Gastrocnemius medialis (tissue), 4 donors: ENCODE measurements around the gene THAP7. TPM values are rescaled to one million over a fixed set of nuclear protein-coding genes. Genes with fewer than 3 reads are reported as not detected.
"Not testable (repeated sequence)": the region's sequence is repeated elsewhere in the genome, so short reads cannot be mapped to it uniquely, and the experiment has no call there.

Experiments used
- ATAC-seq, 2 donors: fragments of 150-250 bp; one replicate each; pipeline ENCODE4 v1.9.1; 2016
- DNase-seq, 2 donors: peaks; one replicate each; pipeline ENCODE4 v3.0.0-alpha.2; 2019
- H3K27ac ChIP-seq, 4 donors: fragments of 200-600 bp; sonication (generic); 1 replicate in 1 of 4; 2 replicates in 3 of 4; pipeline ENCODE4 v1.5.1; 2016 to 2018; ENCODE audit warnings: mild to moderate bottlenecking in 2 of 4, moderate library complexity in 1 of 4
- H3K27me3 ChIP-seq, 3 donors: fragments of 200-600 bp; sonication (generic) in 2 of 3; 1 replicate in 1 of 3; 2 replicates in 2 of 3; pipeline versions ENCODE4 v1.5.1 to v1.6.0; 2016 to 2019; ENCODE audit warnings: mild to moderate bottlenecking in 1 of 3, moderate library complexity in 1 of 3
- H3K36me3 ChIP-seq, 2 donors: fragments of 200-600 bp; sonication (generic) in 1 of 2; one replicate each; pipeline ENCODE4 v1.5.1; 2017 to 2018
- H3K4me1 ChIP-seq, 2 donors: fragments of 200-600 bp; sonication (generic) in 1 of 2; one replicate each; pipeline ENCODE4 v1.5.1; 2016 to 2017; ENCODE audit warnings: mild to moderate bottlenecking in 2 of 2
- H3K4me3 ChIP-seq, 4 donors: fragments of 200-600 bp; sonication (generic) in 3 of 4; 1 replicate in 1 of 4; 2 replicates in 3 of 4; pipeline ENCODE4 v1.5.1; 2016 to 2019; ENCODE audit warnings: mild to moderate bottlenecking in 2 of 4
- H3K9me3 ChIP-seq, 3 donors: fragments of 200-600 bp; sonication (generic) in 2 of 3; 1 replicate in 1 of 3; 2 replicates in 2 of 3; pipeline ENCODE4 v1.5.1; 2016 to 2019
- CTCF ChIP-seq, 5 experiments: fragments of 450-650 bp in 3 of 5; fragments of 200-600 bp in 2 of 5; sonication (generic) in 2 of 5; IDR thresholded peaks in 4 of 5; conservative IDR thresholded peaks in 1 of 5; 1 replicate in 4 of 5; 2 replicates in 1 of 5; pipeline ENCODE4 v1.5.1; 2016 to 2019; ENCODE audit warnings: antibody characterized with exemption in 5 of 5, mild to moderate bottlenecking in 3 of 5, moderate library complexity in 3 of 5
- POLR2A ChIP-seq, 2 donors: fragments of 450-650 bp; IDR thresholded peaks; one replicate each; pipeline ENCODE4 v1.6.1; 2017; ENCODE audit warnings: antibody characterized with exemption in 2 of 2, mild to moderate bottlenecking in 2 of 2, moderate library complexity in 2 of 2
- in situ Hi-C, 4 donors: fragments of 200-750 bp; cut with MboI; loops; one replicate each; pipeline versions ENCODE4 v1.15.0 to v1.8.0; 2017; ENCODE audit warnings: low sequenced_read_pairs in 4 of 4
- intact Hi-C: fragments of 100-400 bp; cut with DNase I; formaldehyde crosslinking; loops from one replicate; pipeline ENCODE4 v1.15.1; 2023; ENCODE audit warnings: low total_unique reads
- total RNA-seq, 4 donors: library from RNA; depleted of rRNA; stranded (reverse); fragments of >200 nt; gene quantifications; one replicate each; pipeline versions ENCODE4 v1.1.0 to v1.2.3, GENCODE V29; 2016

Gene THAP7
- total RNA-seq, 4 donors from 2014 or later: 44.8 to 76.2 (median 61.7) TPM

DNA sequence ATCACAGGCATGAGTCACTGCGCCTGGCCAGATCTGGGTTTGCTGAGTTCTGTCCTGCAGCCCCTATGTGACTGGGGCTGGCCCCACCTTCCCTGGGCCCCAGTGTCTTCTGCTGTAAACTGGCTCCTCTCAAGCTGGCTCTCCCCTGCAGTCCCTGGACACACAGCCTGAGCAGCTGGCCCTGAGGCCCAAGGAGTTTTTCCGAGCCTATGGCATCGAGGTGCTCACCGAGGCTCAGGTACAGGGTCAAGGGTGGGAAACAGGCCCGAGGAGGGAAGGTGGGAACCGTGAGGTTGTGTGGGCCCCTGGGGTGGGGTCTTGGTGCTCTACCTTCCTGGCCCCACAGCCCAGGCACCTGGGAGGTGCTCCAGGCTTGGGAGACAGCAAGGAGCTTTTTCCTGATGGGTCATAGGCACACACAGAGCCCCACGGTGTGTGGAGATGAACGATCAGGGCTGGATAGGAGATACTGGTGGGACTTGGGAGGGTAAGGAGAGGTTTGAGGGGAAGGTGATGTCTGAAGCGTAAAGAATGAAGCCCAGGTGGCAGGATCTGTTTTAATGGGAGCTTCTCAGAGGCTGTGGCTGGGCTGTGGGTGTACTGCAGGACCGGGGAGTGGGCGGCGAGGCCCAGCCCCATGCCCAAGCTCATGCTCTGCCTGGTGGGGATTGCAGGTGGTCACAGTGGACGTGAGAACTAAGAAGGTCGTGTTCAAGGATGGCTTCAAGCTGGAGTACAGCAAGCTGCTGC, 26.2 kb downstream of the THAP7 start:
- in situ Hi-C loops (no loop called here), intact Hi-C loops (no loop called here)
- Histone ChIP-seq H3K27ac (no peak overlapping the region), H3K4me3 (no peak overlapping the region), H3K36me3 (no peaks in the 10 kb centered on the region), H3K9me3 (no peaks in the 10 kb centered on the region), H3K27me3 (no peaks in the 10 kb centered on the region), H3K4me1 (peaks cover 9 to 13% of the 10 kb centered on the region in 2 donors)
- no peak for DNase-seq
- no peak for ATAC-seq
- no peak for TF ChIP-seq CTCF (IDR thresholded peaks at IDR 0.05 in 4 of 5, conservative IDR thresholded peaks at IDR 0.05 in 1 of 5)
- no peak for TF ChIP-seq POLR2A (IDR thresholded peaks at IDR 0.05)

DNA sequence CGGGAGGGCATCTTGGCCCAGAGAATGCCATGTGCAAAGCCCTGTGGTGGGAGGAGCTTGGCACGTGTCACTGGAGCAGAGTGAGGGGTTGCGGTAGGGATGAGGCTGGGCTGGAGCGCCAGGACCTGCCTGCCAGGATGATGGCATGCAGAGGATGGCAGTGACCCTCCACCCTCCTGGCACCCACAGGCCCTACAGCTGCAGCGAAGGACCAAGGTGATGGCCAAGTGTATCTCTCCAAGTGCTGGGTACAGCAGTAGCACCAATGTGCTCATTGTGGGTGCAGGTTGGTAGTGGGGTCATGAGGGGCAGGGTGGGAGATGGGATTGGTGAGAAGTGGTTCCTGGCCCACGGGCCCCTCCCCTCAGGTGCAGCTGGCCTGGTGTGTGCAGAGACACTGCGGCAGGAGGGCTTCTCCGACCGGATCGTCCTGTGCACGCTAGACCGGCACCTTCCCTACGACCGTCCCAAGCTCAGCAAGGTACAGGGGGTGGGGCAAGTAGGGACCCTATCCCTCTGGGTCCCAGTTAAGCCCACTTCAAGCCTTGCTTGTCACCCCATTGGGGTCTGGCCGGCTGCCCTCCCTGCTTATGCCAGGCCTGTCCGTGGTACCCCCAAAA, 27.5 kb downstream of the THAP7 start:
- ATAC-seq: no peak
- no peak overlapping the region for H3K27ac ChIP-seq
- no peaks in the 10 kb centered on the region for H3K36me3 ChIP-seq
- H3K27me3 ChIP-seq: no peaks in the 10 kb centered on the region
- TF ChIP-seq CTCF (IDR thresholded peaks at IDR 0.05 in 4 of 5, conservative IDR thresholded peaks at IDR 0.05 in 1 of 5) (no peak), POLR2A (IDR thresholded peaks at IDR 0.05) (no peak)
- intact Hi-C loops (no loop called here), in situ Hi-C loops (no loop called here)
- no peaks in the 10 kb centered on the region for H3K9me3 ChIP-seq
- no peak for DNase-seq
- no peak overlapping the region for H3K4me3 ChIP-seq
- peaks cover under 1 to 1% of the 10 kb centered on the region in 2 donors for H3K4me1 ChIP-seq

- Histone ChIP-seq H3K9me3 (no peaks in the 10 kb centered on the region), H3K4me3 (no peak overlapping the region), H3K27ac (no peak overlapping the region), H3K4me1 (no peaks in the 10 kb centered on the region), H3K27me3 (no peaks in the 10 kb centered on the region), H3K36me3 (no peaks in the 10 kb centered on the region)
- intact Hi-C loops (no loop called here), in situ Hi-C loops (no loop called here)
- no peak for ATAC-seq
- DNase-seq: no peak
- TF ChIP-seq CTCF (IDR thresholded peaks at IDR 0.05 in 4 of 5, conservative IDR thresholded peaks at IDR 0.05 in 1 of 5) (no peak), POLR2A (IDR thresholded peaks at IDR 0.05) (no peak)
Measured at GRCh38 chr22:20973634-20974286, 28.2 kb downstream of the THAP7 start.

DNA sequence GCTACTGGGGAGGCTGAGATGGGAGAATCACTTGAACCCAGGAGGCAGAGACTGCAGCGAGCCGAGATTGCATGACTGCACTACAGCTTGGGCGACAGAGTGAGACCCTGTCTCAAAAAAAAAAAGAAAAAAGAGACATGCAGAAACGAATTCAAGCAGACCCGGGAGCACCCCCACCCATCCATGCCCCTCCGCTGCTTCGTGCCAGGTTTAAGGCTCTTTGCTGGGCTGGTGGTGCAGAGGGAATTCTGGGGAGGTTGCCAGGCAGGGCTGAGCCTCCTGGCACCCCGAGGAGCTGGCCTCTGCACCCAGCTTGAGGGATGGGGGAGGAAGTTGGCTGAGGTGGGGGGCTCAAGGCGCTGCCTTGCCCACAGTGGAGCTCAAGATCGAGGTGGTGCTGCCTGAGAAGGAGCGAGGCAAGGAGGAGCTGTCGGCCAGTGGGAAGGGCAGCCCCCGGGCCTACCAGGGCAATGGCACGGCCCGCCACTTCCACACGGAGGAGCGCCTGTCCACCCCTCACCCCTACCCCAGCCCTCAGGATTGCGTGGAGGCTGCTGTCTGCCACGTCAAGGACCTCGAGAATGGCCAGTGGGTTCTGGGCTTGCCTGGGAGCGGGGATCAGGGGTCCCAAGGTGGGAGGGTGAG, 28.9 kb downstream of the THAP7 start:
- Histone ChIP-seq H3K27me3 (no peaks in the 10 kb centered on the region), H3K4me1 (no peaks in the 10 kb centered on the region), H3K4me3 (no peak overlapping the region), H3K36me3 (no peaks in the 10 kb centered on the region), H3K9me3 (no peaks in the 10 kb centered on the region), H3K27ac (no peak overlapping the region)
- DNase-seq (no peak), ATAC-seq (no peak)
- in situ Hi-C loops (no loop called here), intact Hi-C loops (no loop called here)
- TF ChIP-seq POLR2A (IDR thresholded peaks at IDR 0.05) (no peak), CTCF (IDR thresholded peaks at IDR 0.05 in 4 of 5, conservative IDR thresholded peaks at IDR 0.05 in 1 of 5) (no peak)

DNA sequence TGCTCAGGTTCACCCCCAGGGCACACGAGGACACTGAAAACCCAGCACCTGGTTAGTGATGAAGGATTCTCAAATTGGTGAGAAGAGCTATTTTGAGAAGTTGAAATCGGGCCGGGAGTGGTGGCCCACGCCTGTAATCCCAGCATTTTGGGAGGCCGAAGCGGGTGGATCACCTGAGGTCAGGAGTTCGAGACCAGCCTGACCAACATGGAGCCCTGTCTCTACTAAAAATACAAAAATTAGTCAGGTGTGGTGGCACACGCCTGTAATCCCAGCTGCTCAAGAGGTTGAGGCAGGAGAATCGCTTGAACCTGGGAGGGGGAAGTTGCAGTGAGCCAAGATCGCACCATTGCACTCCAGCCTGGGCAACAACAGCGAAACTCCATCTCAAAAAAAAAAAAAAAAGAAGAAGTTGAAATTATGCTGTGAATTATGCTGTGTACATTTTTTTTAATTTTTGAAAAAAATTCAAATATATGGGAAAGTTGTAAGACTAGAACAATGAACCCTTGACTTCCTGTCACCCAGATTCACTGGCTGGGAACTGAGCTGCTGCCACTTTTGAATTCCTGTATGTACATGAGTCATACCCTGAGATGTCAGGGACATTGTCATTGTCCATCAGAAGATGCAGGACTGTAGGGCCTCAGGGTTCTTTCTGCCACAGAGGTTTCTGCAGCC, 29.8 kb downstream of the THAP7 start:
- H3K9me3 ChIP-seq, DNase-seq, H3K36me3 ChIP-seq, H3K4me3 ChIP-seq, H3K4me1 ChIP-seq, H3K27ac ChIP-seq, H3K27me3 ChIP-seq, in situ Hi-C loops, intact Hi-C loops: not testable (repeated sequence)
- ATAC-seq: peak; percentile 14 to 36
